CD4-positive, alpha-beta T cell treated with Interferon gamma for 1 hour (primary cell): ENCODE measurements around the gene ROCK2.
"Not testable (repeated sequence)": the region's sequence is repeated elsewhere in the genome, so short reads cannot be mapped to it uniquely, and the experiment has no call there.

Experiments
- DNase-seq: peaks from one replicate; pipeline ENCODE4 v3.0.0-alpha.2; 2020

Gene ROCK2

DNA sequence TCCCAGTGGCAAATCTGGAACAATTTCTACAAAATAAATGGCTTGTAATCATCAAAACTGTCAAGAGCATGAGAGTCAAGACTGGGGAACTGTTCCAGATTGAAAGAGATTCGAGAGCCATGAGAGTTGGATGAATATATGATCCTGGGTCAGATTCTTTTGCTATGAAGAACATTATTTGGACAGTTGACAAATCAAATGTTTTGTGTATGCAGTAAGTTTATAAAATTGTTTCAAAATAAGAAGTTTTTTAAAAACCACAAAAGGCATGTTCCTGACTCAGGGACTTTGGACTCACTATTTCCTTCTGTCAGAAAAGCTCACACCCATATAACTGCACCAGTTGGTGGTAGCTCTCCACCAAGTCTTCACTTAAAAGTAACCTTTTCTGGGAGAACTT, 38.5 kb downstream of the ROCK2 start:
- no peak for DNase-seq

- no peak for DNase-seq
Observed at GRCh38 chr2:11305338-11305737, 39.1 kb downstream of the ROCK2 start.

DNA sequence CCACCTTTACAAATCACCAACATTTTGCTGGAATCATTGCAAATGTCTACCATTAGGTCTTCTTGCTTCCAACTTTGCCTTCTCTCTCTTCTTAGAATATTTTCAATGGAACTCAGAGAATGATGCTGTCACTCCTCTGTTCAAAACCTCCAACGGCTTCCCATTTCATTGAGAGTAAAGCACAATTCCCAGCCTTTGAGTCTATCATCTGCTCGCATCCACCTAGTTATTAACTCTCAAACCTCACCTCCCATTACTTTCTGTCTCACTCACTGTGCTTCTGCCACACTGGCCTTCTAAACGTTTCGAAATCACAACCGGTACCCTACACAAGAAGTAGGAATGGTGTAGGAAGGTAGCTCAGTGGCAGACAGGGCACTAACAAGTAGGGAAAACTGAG, 40.0 kb downstream of the ROCK2 start:
- no peak for DNase-seq

GRCh38 chr2:11303290-11304013, 41.0 kb downstream of the ROCK2 start:
- DNase-seq = no peak

GRCh38 chr2:11299439-11299838, 45.0 kb downstream of the ROCK2 start:
- DNase-seq = no peak

DNA sequence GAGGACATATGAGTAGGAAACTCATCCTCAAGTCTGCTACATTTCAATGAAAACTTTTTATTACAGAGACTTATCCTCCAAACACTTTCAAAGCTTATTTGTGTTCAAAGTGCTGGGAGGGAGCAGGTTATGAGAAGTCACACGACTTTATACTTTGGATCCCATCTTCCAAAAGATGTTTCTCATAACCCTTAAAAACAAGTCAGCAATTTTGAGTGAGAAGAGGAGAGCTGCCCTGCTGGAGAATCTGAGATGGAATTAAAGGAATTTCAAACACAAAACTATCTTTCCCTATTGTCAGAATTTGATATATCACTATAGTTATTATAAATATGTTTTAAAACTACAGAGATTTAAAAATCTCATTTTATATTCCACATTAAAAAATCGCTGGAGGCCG, 45.8 kb downstream of the ROCK2 start:
- DNase-seq = no peak

DNA sequence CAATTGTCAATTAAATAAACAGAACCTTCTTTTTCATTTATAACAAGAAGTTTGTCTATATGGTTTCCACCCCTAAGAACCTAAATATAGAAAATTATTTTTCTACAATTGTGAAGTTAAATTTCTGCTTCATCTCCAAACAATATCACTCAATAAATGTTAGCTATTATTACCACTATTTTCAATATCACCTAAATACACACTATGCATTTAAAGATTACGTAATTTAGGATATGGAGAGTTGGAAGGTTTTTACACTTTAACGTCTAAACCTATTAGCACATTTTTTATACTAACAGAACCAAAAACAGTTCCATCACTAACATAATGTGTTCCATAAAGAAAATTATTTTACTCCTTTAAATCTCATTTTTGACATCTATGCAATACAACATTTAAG, 48.0 kb downstream of the ROCK2 start:
- no peak for DNase-seq

- DNase-seq = no peak
Observed at GRCh38 chr2:11292464-11293255, 51.8 kb downstream of the ROCK2 start.

GRCh38 chr2:11290713-11291112, 53.7 kb downstream of the ROCK2 start:
- DNase-seq = no peak

DNA sequence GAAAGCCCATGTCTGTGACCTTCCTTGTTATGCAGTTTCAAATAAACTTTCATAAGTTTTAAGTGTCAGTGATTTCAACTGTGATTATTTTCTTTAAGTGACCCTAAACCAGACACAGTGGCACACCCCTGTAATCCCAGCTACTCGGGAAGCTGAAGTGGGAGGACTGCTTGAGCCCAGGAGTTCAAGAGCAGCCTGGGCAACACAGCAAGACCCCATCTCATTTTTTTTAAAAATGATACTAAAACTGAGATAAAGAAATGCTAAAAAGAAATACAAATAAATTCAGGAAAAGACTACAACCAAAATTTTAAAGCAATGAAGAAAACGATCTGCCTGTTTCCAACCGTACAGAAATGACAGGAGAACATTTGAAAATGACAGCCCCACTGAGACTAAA, 54.2 kb downstream of the ROCK2 start:
- DNase-seq = no peak

DNA sequence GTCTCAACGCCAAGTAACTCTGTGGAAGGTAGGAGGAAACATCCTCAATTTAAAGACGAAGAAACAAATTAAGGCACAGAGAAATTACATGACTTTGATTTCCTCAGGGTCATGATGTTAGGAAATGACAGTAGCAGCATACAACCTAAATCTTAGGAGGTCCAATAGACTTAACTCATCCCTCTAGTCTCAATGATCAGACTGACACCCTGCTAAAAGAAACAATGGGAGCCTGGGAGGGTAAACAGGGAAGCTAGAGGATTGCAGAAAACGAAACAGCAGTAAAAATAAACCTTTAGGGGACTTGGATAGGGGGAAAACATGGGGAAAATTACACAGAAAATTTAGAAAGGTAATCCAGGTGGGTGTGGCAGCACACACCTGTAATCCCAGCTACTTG, 56.0 kb downstream of the ROCK2 start:
- no peak for DNase-seq

- no peak for DNase-seq
Observed at GRCh38 chr2:11286749-11287148, 57.7 kb downstream of the ROCK2 start.

DNA sequence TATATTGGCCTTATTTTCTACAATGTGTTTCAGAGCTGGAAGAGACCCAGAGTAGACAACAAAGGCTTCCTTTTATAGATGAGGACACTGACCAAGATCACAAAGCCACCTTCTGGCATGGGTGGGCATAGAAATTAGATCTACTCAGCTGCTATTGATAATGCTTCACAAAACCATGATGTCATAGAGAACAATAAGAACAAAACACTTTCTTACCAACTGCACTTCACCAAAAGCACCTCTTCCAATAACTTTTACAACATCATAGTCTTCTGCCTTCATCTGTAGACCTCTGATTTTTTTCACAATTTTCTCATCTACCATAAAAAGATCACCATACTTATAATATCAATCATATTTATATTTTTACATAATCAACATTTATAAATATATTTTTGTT, 58.1 kb downstream of the ROCK2 start:
- no peak for DNase-seq

- DNase-seq = no peak
Observed at GRCh38 chr2:11285499-11285898, 58.9 kb downstream of the ROCK2 start.

- no peak for DNase-seq
Observed at GRCh38 chr2:11281186-11281585, 63.2 kb downstream of the ROCK2 start.

DNA sequence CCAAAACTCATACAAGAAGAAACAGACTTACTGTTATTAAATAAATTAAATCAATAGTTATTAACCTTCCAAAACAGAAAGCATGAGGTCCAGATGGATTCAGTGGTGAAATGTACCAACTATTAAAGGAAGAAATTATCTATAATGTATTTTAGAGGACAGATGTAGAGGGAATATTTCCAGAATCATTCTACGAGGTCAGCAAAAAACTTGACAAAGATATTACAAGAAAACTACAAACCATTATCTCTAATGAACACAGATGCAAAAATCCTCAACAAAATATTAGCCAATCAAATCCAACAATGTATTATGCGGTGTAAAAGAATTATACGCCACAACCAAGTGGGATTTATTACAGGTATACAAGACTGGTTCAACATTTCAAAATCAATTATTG, 63.7 kb downstream of the ROCK2 start:
- no peak for DNase-seq

GRCh38 chr2:11279398-11279797, 65.0 kb downstream of the ROCK2 start:
- no peak for DNase-seq

DNA sequence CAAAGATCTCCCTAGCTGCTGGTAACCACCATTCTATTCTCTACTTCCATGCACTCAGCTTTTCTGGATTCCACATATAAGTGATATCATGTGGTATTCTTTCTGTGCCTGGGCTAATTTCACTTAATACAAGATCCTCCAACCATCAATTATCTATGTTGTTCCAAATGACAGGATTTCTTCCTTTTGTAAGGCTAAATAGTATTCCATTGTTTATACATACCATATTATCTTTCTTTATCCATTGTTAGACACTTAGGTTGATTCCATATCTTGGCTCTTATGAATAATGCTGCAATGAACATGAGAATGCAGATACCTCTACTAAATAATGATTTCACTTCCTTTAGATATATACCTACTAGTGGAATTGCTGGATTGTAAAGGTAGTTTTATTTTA, 66.2 kb downstream of the ROCK2 start:
- no peak for DNase-seq

GRCh38 chr2:11275910-11276309, 68.5 kb downstream of the ROCK2 start:
- DNase-seq = no peak

DNA sequence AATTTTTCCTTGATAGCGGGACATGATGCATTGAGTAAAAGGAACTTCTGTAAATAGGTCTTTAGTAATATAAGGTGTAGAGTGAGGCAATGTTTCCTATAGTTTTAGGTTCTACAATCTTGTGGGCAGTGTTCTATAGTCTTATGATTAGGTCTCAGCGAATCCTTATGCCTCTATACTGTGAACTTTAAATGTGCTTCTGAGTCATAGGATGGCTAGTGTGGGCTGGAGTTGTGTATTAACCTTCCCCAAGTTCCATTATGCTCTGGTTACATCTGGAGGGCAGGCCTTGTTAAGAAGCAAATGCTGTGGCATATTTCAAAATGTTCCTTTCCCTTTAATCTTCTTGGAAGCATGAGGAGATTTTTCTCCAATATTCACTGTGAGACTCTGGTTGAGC, 73.5 kb downstream of the ROCK2 start:
- DNase-seq = no peak

- DNase-seq = no peak
Observed at GRCh38 chr2:11267931-11268330, 76.5 kb downstream of the ROCK2 start.

DNA sequence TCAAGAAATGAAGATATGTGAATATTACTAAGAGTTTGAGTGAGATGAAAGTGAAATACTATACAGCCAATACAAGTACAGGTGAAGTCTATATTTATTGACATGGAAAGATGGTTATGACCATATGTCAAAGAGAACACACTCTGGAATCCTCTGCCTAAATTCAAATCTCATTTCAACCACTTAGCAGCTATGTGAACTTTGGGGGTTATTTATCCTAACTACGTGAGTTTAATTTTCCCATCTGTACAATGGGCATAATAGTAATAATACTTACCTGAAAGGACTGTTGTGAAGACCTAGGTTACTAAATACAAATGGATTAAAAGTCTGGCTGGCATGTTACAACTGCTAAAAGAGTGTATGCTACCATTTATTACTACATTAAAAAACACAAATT, 79.6 kb downstream of the ROCK2 start:
- no peak for DNase-seq

DNA sequence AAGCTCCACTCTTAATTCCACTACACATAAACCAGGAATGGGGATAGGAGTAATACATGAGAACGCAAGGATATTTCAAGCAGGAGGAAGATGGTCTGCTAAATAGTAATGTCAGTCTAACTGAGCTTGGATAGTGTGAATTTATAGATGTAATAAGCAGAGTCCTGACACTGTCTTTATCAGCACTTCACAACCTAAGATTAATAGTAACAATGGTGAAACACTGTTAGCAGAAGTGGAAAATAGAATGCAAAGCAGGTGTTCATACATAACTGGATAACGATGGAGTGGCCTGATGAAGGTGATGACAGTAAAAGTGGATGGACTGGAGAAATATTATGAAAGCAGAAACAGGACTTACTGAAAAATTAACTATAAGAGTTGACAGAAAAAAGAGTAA, 80.4 kb downstream of the ROCK2 start:
- DNase-seq = no peak

- DNase-seq = no peak
Observed at GRCh38 chr2:11263177-11263576, 81.3 kb downstream of the ROCK2 start.

GRCh38 chr2:11262438-11262837, 82.0 kb downstream of the ROCK2 start:
- DNase-seq = not testable (repeated sequence)
